GM21390 (cell line): ENCODE data around the gene STT3A.

Experiments used
- ATAC-seq: cut with Tn5 transposase; IDR thresholded peaks from one replicate; pipeline ENCODE4 v1.9.1; 2021; ENCODE audit not compliant: unreplicated experiment

Gene STT3A

DNA sequence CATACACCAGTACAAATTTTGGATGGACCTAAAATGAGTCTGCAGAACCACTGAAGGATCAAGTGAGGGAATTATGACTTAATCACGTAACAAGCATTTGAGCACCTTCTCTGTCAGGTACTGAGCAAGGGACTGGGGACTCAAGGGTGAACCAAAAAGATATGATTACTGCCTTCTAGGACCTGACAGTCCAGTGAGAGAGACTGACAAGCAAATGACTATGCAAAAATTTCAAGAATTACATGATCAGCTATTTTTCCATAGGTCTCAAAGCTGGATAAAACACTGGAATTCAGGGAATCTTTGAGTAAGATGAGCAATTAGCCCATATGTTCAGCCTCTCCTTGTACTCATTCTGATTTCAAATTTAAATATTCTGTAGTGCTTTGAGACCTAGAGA, 5.2 kb upstream of the STT3A start:
- ATAC-seq, result no peak

GRCh38 chr11:125588505-125588904, 4.1 kb upstream of the STT3A start:
- no peak for ATAC-seq

DNA sequence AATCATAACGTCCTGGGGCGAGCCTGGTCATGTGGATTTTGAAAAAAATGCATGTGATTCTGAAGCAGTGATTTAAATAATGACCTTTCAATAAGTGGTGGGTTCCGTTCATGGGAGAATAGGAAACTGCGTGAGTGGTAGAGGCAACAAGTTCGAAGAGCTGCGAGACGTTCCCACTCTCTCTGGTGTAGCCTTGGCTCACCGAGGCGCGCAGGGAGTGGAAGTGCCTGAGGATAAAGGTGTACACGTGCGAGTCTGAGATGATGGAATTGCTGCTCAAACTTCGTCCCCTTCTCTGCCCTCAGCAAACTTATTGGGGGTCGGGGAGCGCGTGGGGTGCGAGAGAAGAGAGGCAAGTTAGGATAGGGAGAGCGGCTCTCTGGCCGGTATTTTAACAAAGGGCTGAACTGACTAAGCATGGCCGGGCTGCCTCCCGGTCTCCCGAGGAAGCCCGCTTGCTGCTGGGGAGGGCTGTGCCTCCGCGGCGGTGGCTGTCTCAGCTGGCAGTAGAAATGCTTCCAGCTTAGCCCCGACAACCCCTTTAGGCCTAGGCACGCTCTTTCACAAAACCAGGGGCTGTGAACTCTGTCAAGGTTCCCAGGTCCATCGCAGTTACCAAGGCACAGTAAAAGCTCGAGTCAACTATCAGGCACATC, 875 bp upstream of the STT3A start:
- ATAC-seq, result peak; percentile 20

DNA sequence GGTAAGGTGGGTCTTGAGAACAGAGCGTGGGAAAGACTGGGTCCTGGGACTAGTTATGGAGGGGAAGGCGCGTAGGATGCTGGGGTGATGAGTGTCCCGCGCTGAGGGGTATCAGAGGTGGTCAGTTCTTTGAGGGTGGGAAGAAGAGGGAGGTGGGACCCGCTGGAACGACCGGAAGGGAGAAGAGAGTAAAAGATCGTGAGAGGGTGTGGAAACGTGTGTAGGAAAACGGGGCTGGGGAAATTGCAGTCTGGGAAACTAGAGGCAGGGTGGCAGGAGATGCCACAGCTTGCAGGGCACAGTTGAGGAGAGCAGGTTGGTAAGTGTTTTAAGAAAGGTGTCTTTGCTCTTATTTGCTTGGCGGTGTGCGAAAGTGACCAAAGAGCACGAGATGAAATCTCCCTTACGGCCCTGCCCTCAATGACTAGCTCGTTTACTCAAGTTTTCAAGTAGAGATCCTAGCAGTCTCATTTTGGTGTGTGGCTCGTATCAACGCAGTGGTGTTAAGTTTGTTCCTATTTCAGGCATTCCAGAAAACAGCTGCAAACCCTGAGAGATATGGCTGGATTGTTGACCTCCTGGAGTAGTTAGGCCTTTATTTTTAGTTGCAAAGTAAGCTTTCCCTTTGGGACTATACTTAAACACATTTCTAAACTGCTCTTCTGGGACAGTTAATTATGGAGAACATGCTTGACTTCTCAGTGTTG, 615 bp downstream of the STT3A start:
- ATAC-seq, result no peak

DNA sequence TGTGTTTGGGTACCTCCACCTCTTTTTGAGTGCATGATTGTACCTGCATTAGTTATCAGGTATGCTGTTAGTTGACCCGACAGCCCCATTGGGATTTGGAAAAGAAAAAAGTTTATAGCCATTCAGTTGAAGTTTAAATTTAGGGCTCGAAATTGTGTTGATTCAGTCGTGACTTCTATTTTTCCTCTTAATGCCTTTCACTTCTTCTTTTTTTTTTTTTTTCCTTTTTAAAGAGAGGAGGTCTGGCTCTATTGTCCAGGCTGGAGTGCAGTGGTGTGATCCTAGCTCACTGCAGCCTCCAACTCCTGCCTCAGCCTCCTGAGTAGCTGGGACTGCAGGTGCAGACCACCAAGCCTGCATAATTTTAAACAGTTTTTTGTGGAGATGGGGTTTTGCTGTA, 2.3 kb downstream of the STT3A start:
- ATAC-seq, result no peak

GRCh38 chr11:125600663-125601062, 8.0 kb downstream of the STT3A start:
- ATAC-seq, result no peak

- no peak for ATAC-seq
Observed at GRCh38 chr11:125603207-125603606, 10.6 kb downstream of the STT3A start.

GRCh38 chr11:125605417-125605816, 12.8 kb downstream of the STT3A start:
- ATAC-seq, result no peak

GRCh38 chr11:125609545-125609944, 16.9 kb downstream of the STT3A start:
- ATAC-seq, result no peak

DNA sequence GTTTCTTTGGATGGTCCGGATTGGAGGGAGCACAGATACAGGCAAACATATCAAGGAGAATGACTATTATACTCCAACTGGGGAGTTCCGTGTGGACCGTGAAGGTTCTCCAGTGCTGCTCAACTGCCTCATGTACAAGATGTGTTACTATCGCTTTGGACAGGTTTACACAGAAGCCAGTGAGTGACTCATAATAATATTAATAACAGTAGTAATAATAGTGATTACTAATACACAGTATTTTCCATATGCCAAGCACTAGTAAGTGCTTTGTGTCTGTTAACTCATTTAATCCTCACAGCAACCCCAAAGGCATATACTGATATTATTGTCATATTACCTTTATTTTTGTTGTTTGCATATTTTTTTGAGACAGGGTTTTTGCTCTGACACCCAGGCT, 25.7 kb downstream of the STT3A start:
- ATAC-seq, result no peak

- ATAC-seq, result no peak
Observed at GRCh38 chr11:125621995-125622394, 29.3 kb downstream of the STT3A start.

GRCh38 chr11:125623064-125623463, 30.4 kb downstream of the STT3A start:
- ATAC-seq, result no peak

- ATAC-seq, result no peak
Observed at GRCh38 chr11:125624756-125625213, 32.1 kb downstream of the STT3A start, which contains the start of gene CHEK1. Gene CHEK1, plus strand, starts transcription at chr11:125625163. Its CDS starts 1,606 bp downstream, at chr11:125626769.

GRCh38 chr11:125625225-125625629, 32.6 kb downstream of the STT3A start:
- no peak for ATAC-seq

DNA sequence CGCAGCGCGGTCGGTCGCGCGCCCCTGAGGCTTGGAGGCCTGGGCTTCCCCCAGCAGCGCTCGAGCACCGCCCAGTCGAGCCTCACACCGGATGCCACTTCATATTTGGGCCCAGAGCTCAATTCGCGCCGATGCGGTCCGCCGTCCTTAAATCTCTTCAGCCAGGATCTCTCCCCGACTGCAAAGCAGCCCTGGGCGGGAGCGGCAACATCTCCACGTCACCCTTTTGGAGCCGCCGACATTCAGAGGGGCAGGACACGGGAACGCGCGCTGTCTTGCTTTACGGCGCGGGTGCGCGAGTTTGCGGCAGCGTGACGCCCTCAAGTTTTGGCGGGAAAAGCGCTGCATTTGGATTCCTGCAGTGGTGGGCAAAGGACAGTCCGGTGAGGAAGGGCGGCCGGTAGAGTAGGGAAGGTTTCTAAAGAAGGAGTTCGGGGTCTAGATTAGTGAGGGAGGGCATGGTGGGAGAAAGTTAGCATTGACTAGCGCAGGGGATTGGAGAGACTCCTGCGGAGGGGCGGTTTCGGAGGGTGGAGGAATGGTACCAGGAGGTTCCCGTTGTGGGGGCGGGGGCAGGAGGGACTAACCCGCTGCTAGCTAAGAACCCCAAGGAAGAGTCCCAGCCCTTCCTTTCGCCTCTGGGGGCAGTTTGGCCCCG, 33.1 kb downstream of the STT3A start:
- peak; percentile 77 for ATAC-seq

GRCh38 chr11:125626288-125626950, 33.8 kb downstream of the STT3A start:
- peak; percentile 36 for ATAC-seq

- no peak for ATAC-seq
Observed at GRCh38 chr11:125627236-125627910, 34.7 kb downstream of the STT3A start.

- ATAC-seq, result no peak
Observed at GRCh38 chr11:125637840-125638239, 45.2 kb downstream of the STT3A start.

DNA sequence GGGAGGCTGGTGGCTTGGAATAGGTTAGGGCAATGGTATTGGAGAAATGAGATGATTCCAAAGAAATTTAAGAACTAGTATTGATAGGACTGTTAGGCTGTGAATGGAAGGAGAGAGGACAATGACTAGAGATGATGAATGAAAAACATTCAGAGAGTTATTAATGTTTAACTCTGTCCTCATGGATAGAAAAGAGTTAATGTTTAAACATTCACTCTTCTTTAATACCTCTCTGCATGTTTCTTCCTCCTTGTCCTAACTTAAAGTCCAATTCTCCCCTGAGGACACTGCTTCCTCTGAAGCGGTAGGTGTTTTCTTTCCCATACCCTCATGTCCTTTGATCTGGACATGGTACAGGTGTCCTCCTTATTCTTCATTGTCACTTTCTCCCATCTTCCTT, 45.7 kb downstream of the STT3A start:
- ATAC-seq, result no peak

DNA sequence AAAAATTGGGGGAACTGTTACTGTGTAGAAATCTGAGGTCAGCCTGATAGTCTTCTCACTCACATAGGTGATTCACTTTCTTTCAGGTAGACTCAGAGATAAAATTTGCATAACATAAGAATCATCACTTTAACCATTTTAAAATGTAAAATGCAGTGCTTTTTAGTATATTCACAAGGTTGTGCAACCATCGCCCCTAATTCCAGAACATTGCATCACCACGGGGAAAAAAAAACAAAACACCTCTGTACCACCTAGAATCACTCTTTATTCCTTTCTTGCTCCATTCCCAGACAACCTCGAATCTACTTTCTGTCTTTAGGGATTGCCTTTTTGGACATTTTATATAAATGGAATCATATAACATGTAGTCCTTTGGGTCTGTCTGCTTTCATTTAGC, 53.2 kb downstream of the STT3A start:
- ATAC-seq, result no peak
